Fibroblast of skin of abdomen (primary cell): ENCODE measurements around the gene SCRT2. TPM values are rescaled to one million over a fixed set of nuclear protein-coding genes. Genes with fewer than 3 reads are reported as not detected.
A peak's percentile ranks its signal among the peaks of the same experiment; 100 is the strongest.
"Not testable (repeated sequence)": the region's sequence is repeated elsewhere in the genome, so short reads cannot be mapped to it uniquely, and the experiment has no call there.

Experiments
- DNase-seq: peaks from one replicate; pipeline ENCODE4 v3.0.0-alpha.2; 2013
- polyA plus RNA-seq, 2 experiments: library from polyadenylated mRNA; unstranded; fragments of 120-200 nt; gene quantifications; one replicate each; pipeline ENCODE4 v1.2.1, GENCODE V29; 2013; ENCODE audit not compliant: insufficient read length in 2 of 2

Gene SCRT2
- not detected for polyA plus RNA-seq (2013, experiment 1 of 2; ENCODE audit: insufficient read length)
- polyA plus RNA-seq (2013, experiment 2 of 2; ENCODE audit: insufficient read length): not detected

- peak; percentile 75 for DNase-seq
Observed at GRCh38 chr20:675453-676314, at the start of gene SCRT2. Gene SCRT2 (minus strand): TSS chr20:675802. CDS start chr20:675601, 201 bp downstream.

- DNase-seq: not testable (repeated sequence)
Observed at GRCh38 chr20:724797-725196, 49.2 kb upstream of the SCRT2 start.

- DNase-seq: no peak
Observed at GRCh38 chr20:723756-724155, 48.2 kb upstream of the SCRT2 start.

- DNase-seq: no peak
Observed at GRCh38 chr20:722822-723644, 47.4 kb upstream of the SCRT2 start.

- DNase-seq: no peak
Observed at GRCh38 chr20:721876-722275, 46.3 kb upstream of the SCRT2 start.

- no peak for DNase-seq
Observed at GRCh38 chr20:719816-720215, 44.2 kb upstream of the SCRT2 start.

GRCh38 chr20:719068-719467, 43.5 kb upstream of the SCRT2 start:
- DNase-seq: no peak

- DNase-seq: no peak
Observed at GRCh38 chr20:717832-718231, 42.2 kb upstream of the SCRT2 start.

- no peak for DNase-seq
Observed at GRCh38 chr20:717271-717670, 41.7 kb upstream of the SCRT2 start.

GRCh38 chr20:714453-714852, 38.9 kb upstream of the SCRT2 start:
- no peak for DNase-seq

GRCh38 chr20:711576-711975, 36.0 kb upstream of the SCRT2 start:
- DNase-seq: no peak

GRCh38 chr20:710780-711450, 35.3 kb upstream of the SCRT2 start:
- DNase-seq: no peak

- no peak for DNase-seq
Observed at GRCh38 chr20:709991-710779, 34.6 kb upstream of the SCRT2 start.

GRCh38 chr20:709423-709822, 33.8 kb upstream of the SCRT2 start:
- no peak for DNase-seq

- no peak for DNase-seq
Observed at GRCh38 chr20:708956-709355, 33.4 kb upstream of the SCRT2 start.

GRCh38 chr20:707451-708110, 32.0 kb upstream of the SCRT2 start:
- no peak for DNase-seq

- DNase-seq: no peak
Observed at GRCh38 chr20:706366-706885, 30.8 kb upstream of the SCRT2 start.

GRCh38 chr20:704726-705125, 29.1 kb upstream of the SCRT2 start:
- no peak for DNase-seq

- no peak for DNase-seq
Observed at GRCh38 chr20:703426-703825, 27.8 kb upstream of the SCRT2 start.

- DNase-seq: no peak
Observed at GRCh38 chr20:703006-703405, 27.4 kb upstream of the SCRT2 start.

- no peak for DNase-seq
Observed at GRCh38 chr20:701401-702129, 26.0 kb upstream of the SCRT2 start.
